Stimulated activated CD4-positive, alpha-beta T cell treated with anti-CD3 and anti-CD28 coated beads, Interleukin-2, amount 100 ng/mL, for 24 hours (primary cell): ENCODE measurements around the gene LILRB4.
"Not testable (repeated sequence)": the region's sequence is repeated elsewhere in the genome, so short reads cannot be mapped to it uniquely, and the experiment has no call there.

Source experiments
- DNase-seq, 2 donors: peaks; one replicate each; pipeline ENCODE4 v3.0.0-alpha.2; 2020

LILRB4 gene

GRCh38 chr19:54650108-54650655, 12.6 kb upstream of the LILRB4 start:
- DNase-seq = no peak

- DNase-seq = no peak
Observed at GRCh38 chr19:54653181-54653809, 9.5 kb upstream of the LILRB4 start.

- no peak for DNase-seq
Observed at GRCh38 chr19:54654447-54655321, 8.1 kb upstream of the LILRB4 start.

GRCh38 chr19:54659300-54659699, 3.5 kb upstream of the LILRB4 start:
- no peak for DNase-seq

GRCh38 chr19:54660306-54660705, 2.5 kb upstream of the LILRB4 start:
- DNase-seq = no peak

- DNase-seq = no peak
Observed at GRCh38 chr19:54660964-54661363, 1.8 kb upstream of the LILRB4 start.

- no peak for DNase-seq
Observed at GRCh38 chr19:54661846-54662481, 821 bp upstream of the LILRB4 start.

- DNase-seq = no peak
Observed at GRCh38 chr19:54665530-54665929, 2.7 kb downstream of the LILRB4 start.

- no peak for DNase-seq
Observed at GRCh38 chr19:54667217-54667616, 4.4 kb downstream of the LILRB4 start.

- no peak for DNase-seq
Observed at GRCh38 chr19:54668353-54668752, 5.6 kb downstream of the LILRB4 start.

GRCh38 chr19:54670576-54671357, 8.0 kb downstream of the LILRB4 start:
- no peak for DNase-seq

- no peak for DNase-seq
Observed at GRCh38 chr19:54673222-54673621, 10.4 kb downstream of the LILRB4 start.

GRCh38 chr19:54674021-54674617, 11.3 kb downstream of the LILRB4 start:
- DNase-seq = no peak

- not testable (repeated sequence) for DNase-seq
Observed at GRCh38 chr19:54676210-54676834, 13.5 kb downstream of the LILRB4 start.

GRCh38 chr19:54677217-54677616, 14.4 kb downstream of the LILRB4 start:
- DNase-seq = no peak

- DNase-seq = not testable (repeated sequence)
Observed at GRCh38 chr19:54681596-54681995, 18.8 kb downstream of the LILRB4 start.

- no peak for DNase-seq
Observed at GRCh38 chr19:54682306-54682856, 19.6 kb downstream of the LILRB4 start.

- no peak for DNase-seq
Observed at GRCh38 chr19:54684527-54684926, 21.7 kb downstream of the LILRB4 start.

GRCh38 chr19:54691582-54692297, 29.0 kb downstream of the LILRB4 start:
- DNase-seq = no peak

GRCh38 chr19:54692298-54692615, 29.5 kb downstream of the LILRB4 start:
- no peak for DNase-seq

- DNase-seq = no peak
Observed at GRCh38 chr19:54694648-54695047, 31.9 kb downstream of the LILRB4 start.
